ENCODE measurements around the gene TEKT5. TPM values are rescaled to one million over a fixed set of nuclear protein-coding genes. Genes with fewer than 3 reads are reported as not detected.
A peak's percentile ranks its signal among the peaks of the same experiment; 100 is the strongest.

The TEKT5 gene
- total RNA-seq, 1 experiment from 2014 or later: not detected

GRCh38 chr16:10620120-10620519 lies 74.6 kb downstream of the TEKT5 start:
- H2AFZ ChIP-seq: no peak overlapping the region
- H3K4me1 ChIP-seq (replicated peaks; ENCODE audit: insufficient read depth): peaks cover 18% of the 10 kb centered on the region
- H3K27me3 ChIP-seq (ENCODE audit: insufficient read depth, low read depth): no peaks in the 10 kb centered on the region
- DNase-seq: no peak
- no peak overlapping the region for H3K4me3 ChIP-seq
- H3K4me2 ChIP-seq: no peak overlapping the region
- TF ChIP-seq, protein P1, sequence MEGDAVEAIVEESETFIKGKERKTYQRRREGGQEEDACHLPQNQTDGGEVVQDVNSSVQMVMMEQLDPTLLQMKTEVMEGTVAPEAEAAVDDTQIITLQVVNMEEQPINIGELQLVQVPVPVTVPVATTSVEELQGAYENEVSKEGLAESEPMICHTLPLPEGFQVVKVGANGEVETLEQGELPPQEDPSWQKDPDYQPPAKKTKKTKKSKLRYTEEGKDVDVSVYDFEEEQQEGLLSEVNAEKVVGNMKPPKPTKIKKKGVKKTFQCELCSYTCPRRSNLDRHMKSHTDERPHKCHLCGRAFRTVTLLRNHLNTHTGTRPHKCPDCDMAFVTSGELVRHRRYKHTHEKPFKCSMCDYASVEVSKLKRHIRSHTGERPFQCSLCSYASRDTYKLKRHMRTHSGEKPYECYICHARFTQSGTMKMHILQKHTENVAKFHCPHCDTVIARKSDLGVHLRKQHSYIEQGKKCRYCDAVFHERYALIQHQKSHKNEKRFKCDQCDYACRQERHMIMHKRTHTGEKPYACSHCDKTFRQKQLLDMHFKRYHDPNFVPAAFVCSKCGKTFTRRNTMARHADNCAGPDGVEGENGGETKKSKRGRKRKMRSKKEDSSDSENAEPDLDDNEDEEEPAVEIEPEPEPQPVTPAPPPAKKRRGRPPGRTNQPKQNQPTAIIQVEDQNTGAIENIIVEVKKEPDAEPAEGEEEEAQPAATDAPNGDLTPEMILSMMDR (conservative IDR thresholded peaks at IDR 0.05): no peak
- TF ChIP-seq EZH2 (IDR thresholded peaks at IDR 0.05; ENCODE audit: low read depth): no peak
- H3K9me2 ChIP-seq (ENCODE audit: insufficient read depth): no peaks in the 10 kb centered on the region
- no peaks in the 10 kb centered on the region for H4K20me1 ChIP-seq (ENCODE audit: insufficient read depth)
- POLR2A ChIA-PET (ENCODE audit: unreplicated experiment): no interaction called here
- H3K36me3 ChIP-seq (ENCODE audit: low read depth): no peaks in the 10 kb centered on the region
- no peaks in the 10 kb centered on the region; the same call in 1 of the 2 replicates for H3F3A ChIP-seq (ENCODE audit: insufficient read depth, low read depth)
- CTCF ChIA-PET: interaction anchor here (0.6 kb wide), 1 partner anchor 322 kb away, joined by 5 read pairs; the partner anchor contains the start of gene DEXI
- BruUV-seq (replicated peaks): no TSS peak
- no peaks in the 10 kb centered on the region for H3K9me3 ChIP-seq (ENCODE audit: insufficient read depth, low read depth)
- H3K79me2 ChIP-seq (ENCODE audit: low read depth): no peaks in the 10 kb centered on the region
- intact Hi-C loops (cut with micrococcal nuclease; ENCODE audit: unreplicated experiment): no loop called here
- H3K27ac ChIP-seq: no peak overlapping the region

DNA sequence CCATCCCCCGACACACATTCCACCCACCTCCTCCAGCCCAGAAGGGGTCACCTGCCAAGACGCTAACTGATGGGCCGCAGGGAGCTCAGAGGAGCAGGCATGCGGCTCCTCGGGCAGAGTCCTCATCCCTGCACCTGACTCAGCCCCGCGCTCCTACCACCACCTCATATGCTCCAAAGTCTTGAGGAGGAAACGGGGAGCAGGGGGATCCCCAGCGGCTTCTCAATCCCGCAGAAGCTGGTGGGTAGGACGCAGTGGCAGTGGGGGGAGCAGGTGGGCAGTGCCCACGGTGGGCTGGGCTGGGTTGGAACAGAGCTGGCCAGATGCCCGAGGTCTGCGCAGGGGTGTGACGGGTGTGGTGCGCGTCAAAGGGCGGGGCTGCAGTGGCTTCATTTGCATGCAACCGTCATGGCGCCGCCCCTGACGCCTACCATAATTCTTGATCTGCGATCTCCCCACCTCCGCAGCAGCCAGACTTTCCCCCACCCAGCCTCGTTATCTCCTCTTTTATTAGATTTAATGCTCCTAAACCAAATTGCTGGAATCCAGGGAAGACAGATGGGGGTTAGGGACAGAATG lies 75.4 kb downstream of the TEKT5 start:
- no peaks in the 10 kb centered on the region for H3K27me3 ChIP-seq (ENCODE audit: insufficient read depth, low read depth)
- no peaks in the 10 kb centered on the region for H3K9me2 ChIP-seq (ENCODE audit: insufficient read depth)
- H3K79me2 ChIP-seq (ENCODE audit: low read depth): no peaks in the 10 kb centered on the region
- no peak overlapping the region for H3K4me2 ChIP-seq
- no peak overlapping the region for H2AFZ ChIP-seq
- no peak for TF ChIP-seq EZH2 (IDR thresholded peaks at IDR 0.05; ENCODE audit: low read depth)
- TF ChIP-seq, protein P1 (conservative IDR thresholded peaks at IDR 0.05): no peak
- H4K20me1 ChIP-seq (ENCODE audit: insufficient read depth): no peaks in the 10 kb centered on the region
- POLR2A ChIA-PET (ENCODE audit: unreplicated experiment): interaction anchor here (0.6 kb wide), 1 partner anchor 32 kb away, joined by 4 read pairs; no protein-coding TSS in a partner anchor
- H3K4me1 ChIP-seq (replicated peaks; ENCODE audit: insufficient read depth): peaks cover 20% of the 10 kb centered on the region
- H3K27ac ChIP-seq: no peak overlapping the region
- H3K36me3 ChIP-seq (ENCODE audit: low read depth): no peaks in the 10 kb centered on the region
- no TSS peak for BruUV-seq (replicated peaks)
- peak in 1 of 2 experiments; percentile 50 for DNase-seq
- CTCF ChIA-PET: no interaction called here
- H3K4me3 ChIP-seq: no peak overlapping the region
- no peaks in the 10 kb centered on the region for H3K9me3 ChIP-seq (ENCODE audit: insufficient read depth, low read depth)
- no peaks in the 10 kb centered on the region; the same call in 1 of the 2 replicates for H3F3A ChIP-seq (ENCODE audit: insufficient read depth, low read depth)
- intact Hi-C loops (cut with micrococcal nuclease; ENCODE audit: unreplicated experiment): no loop called here

DNA sequence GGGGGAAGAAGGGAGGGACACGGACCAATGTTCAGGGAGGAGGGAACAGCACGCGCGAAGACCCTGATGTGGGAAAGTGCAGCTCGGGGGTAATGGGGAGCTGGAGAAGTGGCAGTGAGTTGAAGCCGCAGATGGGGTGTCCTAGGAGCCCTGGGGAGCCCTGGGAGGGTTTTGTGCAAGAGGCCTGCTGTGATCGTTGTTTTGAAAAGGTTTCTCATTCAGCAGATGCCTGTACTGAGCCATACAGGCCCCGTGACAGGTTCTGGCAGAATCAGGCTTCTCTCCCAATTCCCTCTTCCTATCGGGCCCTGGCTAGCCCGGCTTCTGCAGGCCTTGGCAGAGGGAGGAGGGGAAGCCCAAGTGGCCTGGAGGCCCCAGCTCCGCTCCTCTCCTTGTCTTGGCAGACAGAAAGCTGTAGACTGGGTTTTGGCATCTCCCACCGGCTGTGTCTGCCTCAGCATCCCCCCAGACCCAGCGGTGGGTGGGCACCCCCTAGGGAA lies 76.0 kb downstream of the TEKT5 start:
- Histone ChIP-seq H3K9me3 (ENCODE audit: insufficient read depth, low read depth) (no peaks in the 10 kb centered on the region), H3K4me3 (no peak overlapping the region), H3K36me3 (ENCODE audit: low read depth) (no peaks in the 10 kb centered on the region), H3K4me1 (replicated peaks; ENCODE audit: insufficient read depth) (peaks cover 26% of the 10 kb centered on the region), H3K27ac (no peak overlapping the region), H2AFZ (no peak overlapping the region), H3K9me2 (ENCODE audit: insufficient read depth) (no peaks in the 10 kb centered on the region), H3K27me3 (ENCODE audit: insufficient read depth, low read depth) (no peaks in the 10 kb centered on the region), H3F3A (ENCODE audit: insufficient read depth, low read depth) (no peaks in the 10 kb centered on the region; the same call in 1 of the 2 replicates), H3K4me2 (no peak overlapping the region), H4K20me1 (ENCODE audit: insufficient read depth) (no peaks in the 10 kb centered on the region), H3K79me2 (ENCODE audit: low read depth) (no peaks in the 10 kb centered on the region)
- no peak for DNase-seq
- intact Hi-C loops (cut with micrococcal nuclease; ENCODE audit: unreplicated experiment): no loop called here
- no TSS peak for BruUV-seq (replicated peaks)
- no peak for TF ChIP-seq EZH2 (IDR thresholded peaks at IDR 0.05; ENCODE audit: low read depth)
- TF ChIP-seq, protein P1 (conservative IDR thresholded peaks at IDR 0.05): no peak
- CTCF ChIA-PET: no interaction called here
- POLR2A ChIA-PET (ENCODE audit: unreplicated experiment): interaction anchor here (0.6 kb wide), 1 partner anchor 33 kb away, joined by 4 read pairs; no protein-coding TSS in a partner anchor

Data from PC-9 (cell line).